ENCODE results near the gene PADI2.

DNA sequence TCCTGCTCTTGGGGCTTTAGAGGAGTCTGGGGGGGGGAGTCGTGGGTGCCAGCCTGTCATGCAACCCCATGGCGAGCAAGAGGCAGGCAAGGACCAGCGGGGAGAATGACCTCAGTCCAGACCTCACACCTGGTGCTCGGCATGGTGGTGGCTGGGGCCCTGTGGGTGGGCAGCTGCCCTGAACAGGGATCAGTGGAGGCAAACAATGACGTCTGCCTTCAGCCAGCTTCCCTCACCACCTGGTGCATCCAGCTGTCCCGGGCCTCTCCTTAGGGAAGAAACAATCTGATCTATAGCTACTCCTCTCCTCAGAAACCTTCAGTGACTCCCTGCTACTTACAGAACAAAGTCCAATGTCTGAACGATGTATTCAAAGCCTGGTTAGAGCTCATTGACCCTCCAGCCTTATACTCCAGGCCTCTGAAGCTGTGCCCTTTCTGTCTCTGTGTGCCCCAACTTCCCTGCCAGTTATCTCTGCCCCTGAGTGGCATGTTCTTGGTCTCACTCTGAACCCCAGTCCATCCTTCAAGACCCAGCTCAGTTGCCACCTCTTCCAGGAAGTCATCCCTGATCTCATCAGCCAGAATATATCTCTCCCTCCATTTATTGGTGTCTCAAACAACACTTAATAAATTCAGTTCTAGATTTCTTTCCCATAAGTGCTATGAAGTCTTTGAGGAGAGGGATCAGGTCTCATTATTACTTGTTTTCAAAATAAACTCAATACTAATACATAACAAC is 6.6 kb downstream of the PADI2 start:
- TF ChIP-seq CTCF (conservative IDR thresholded peaks at IDR 0.05; ENCODE audit: low read length), result no peak
- no peak for TF ChIP-seq EZH2phosphoT487 (IDR thresholded peaks at IDR 0.05; ENCODE audit: borderline replicate concordance, low read depth, low read length)

Measured in OCI-LY7 (cell line).